GM13977 (cell line): ENCODE results near the gene DBNDD1.
"Not testable (repeated sequence)": the region's sequence is repeated elsewhere in the genome, so short reads cannot be mapped to it uniquely, and the experiment has no call there.

Experiments
- DNase-seq: peaks from one replicate; pipeline ENCODE4 v3.0.0; 2012; ENCODE audit warnings: low spot score
- in situ Hi-C: fragments of 300-500 bp; cut with MboI; formaldehyde crosslinking; loops from one replicate; pipeline ENCODE4 v1.12.0; 2022; ENCODE audit warnings: low sequenced_read_pairs, low pct_unique_long_range_greater_than_20kb, mixed read lengths, inconsistent platforms; ENCODE audit not compliant: unreplicated experiment
- TF ChIP-seq, protein P1 (sequence below): IDR thresholded peaks from 2 replicates; pipeline ENCODE4 v1.5.1; 2012; ENCODE audit warnings: mild to moderate bottlenecking, control low read depth; ENCODE audit not compliant: insufficient read depth; ENCODE audit errors: extremely low read depth, missing control alignments

Gene DBNDD1

DNA sequence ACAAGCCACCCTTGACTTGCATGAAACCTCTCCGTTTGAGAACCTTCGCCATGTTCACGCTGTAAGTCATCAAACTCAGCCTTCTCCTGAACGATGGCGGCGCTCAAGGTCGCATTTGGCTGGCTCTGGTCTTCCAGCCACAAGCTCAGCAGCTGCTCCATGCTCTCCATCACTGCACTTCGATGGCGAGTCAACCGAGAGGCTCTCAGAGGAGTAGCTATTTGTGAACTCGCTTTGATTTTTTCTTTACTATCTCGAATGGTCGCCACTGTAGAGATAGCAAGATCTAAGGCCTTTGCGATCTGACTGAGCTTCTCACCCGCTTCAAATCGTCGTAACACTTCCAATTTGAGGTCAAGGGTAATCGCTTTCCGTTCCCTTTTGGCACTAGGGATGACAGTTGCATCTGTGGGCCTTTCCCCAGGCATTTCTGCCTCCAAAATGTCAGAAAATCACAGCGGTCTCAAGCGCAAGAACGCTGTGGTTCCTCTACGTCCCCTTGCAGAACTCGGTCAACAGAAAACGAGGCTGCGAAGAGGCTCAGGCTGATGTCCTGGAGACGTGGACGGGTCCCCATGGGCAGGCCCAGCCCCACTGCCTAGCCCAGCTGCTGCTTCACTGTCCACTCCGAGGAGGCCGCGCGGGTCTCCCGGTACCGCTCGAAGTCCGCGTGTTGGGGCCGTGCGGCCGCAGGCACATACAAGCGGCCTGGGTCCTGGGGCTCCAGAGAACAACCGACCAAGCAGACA, 47.6 kb downstream of the DBNDD1 start:
- no peak for DNase-seq
- in situ Hi-C loops: no loop called here
- TF ChIP-seq, protein P1, sequence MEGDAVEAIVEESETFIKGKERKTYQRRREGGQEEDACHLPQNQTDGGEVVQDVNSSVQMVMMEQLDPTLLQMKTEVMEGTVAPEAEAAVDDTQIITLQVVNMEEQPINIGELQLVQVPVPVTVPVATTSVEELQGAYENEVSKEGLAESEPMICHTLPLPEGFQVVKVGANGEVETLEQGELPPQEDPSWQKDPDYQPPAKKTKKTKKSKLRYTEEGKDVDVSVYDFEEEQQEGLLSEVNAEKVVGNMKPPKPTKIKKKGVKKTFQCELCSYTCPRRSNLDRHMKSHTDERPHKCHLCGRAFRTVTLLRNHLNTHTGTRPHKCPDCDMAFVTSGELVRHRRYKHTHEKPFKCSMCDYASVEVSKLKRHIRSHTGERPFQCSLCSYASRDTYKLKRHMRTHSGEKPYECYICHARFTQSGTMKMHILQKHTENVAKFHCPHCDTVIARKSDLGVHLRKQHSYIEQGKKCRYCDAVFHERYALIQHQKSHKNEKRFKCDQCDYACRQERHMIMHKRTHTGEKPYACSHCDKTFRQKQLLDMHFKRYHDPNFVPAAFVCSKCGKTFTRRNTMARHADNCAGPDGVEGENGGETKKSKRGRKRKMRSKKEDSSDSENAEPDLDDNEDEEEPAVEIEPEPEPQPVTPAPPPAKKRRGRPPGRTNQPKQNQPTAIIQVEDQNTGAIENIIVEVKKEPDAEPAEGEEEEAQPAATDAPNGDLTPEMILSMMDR: no peak

DNA sequence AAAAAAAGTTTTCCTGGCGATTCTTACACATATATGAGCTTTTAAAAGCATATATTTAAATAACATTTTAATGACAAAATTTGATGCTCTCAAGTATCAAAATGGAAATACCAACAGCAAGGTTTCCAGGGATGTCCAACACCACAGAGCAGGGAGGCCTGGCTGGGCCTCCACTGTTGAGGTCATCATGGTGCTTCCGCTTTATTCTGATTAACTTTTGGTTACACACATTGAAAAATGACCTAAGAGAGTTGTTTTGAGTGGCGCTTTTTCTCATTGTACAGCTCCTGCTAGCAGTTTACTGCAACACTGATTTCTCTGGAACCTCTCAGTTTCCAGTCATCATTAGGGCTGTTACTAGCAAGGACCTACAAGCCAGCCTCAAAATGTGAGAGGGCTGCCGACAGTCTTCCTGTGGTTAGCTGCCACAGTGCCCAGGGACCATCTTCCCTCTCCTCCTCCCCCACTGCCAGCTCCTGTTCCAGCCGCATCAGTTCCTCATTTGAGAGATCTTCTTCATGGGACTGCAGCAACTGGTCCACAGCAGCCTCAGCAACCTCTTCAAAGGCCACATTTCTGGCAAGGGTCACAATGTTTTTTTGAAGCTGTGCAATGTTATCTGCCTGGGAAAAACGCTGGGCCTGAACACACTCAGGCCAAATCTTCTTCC, 49.4 kb downstream of the DBNDD1 start:
- no peak for DNase-seq
- TF ChIP-seq, protein P1: no peak
- in situ Hi-C loops: no loop called here

DNA sequence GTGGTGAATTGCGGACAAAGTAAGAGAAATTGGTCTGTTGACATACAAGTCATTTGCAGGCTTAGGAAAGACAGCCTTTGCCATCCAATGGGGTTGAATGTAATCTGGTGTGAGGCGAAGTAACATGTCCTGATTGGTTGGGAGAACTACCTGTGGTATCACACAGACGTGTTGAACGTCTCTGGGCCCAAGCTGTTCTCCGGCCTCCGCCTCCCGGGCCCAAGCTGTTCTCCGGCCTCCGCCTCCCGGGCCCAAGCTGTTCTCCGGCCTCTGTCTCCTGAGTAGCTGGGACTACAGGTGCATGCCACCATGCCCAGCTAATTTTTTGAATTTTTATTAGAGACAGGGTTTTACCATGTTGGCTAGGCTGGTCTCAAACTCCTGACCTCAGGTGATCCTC, 51.2 kb downstream of the DBNDD1 start:
- DNase-seq, in situ Hi-C loops: not testable (repeated sequence)

DNA sequence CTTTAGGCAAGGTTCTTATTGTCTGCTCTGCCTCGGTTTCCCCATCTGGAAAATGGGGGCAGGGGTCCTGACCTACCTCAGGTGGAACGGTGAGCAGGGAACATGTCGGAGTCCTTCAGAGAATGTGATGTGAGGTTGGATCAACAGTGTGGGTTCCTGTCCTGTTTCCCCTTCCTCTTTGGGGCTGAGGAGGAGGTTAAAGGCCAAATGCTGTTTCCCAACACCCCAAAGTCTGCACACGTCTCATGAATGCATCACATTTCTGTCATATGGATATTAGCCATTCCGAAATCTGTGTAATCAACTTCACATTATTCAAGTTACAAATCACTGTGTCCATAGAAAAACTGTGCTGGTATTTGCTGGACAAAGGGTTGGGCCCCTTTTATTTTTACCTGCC, 51.8 kb downstream of the DBNDD1 start:
- in situ Hi-C loops, DNase-seq: not testable (repeated sequence)

DNA sequence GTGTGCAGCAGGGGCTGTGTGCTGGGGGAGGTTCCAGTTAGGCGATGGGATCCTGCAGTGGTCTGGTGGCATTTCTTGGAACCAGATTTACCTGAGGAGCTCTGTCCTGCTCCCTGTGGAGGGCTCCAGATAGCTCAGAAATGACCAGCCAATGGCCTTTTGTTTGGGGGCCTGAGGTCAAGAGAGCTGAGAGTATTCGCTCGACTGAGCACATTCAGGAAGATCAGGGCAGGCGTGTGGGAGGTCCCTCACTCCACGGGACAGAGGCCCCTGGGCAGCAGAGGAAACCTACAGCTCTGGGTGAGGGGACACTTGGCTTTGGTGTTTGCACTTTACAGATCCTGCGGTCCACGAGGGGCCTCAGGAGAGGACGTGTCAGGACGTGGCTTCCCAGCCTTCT, 52.5 kb downstream of the DBNDD1 start:
- DNase-seq: no peak
- in situ Hi-C loops: no loop called here
- TF ChIP-seq, protein P1: no peak

DNA sequence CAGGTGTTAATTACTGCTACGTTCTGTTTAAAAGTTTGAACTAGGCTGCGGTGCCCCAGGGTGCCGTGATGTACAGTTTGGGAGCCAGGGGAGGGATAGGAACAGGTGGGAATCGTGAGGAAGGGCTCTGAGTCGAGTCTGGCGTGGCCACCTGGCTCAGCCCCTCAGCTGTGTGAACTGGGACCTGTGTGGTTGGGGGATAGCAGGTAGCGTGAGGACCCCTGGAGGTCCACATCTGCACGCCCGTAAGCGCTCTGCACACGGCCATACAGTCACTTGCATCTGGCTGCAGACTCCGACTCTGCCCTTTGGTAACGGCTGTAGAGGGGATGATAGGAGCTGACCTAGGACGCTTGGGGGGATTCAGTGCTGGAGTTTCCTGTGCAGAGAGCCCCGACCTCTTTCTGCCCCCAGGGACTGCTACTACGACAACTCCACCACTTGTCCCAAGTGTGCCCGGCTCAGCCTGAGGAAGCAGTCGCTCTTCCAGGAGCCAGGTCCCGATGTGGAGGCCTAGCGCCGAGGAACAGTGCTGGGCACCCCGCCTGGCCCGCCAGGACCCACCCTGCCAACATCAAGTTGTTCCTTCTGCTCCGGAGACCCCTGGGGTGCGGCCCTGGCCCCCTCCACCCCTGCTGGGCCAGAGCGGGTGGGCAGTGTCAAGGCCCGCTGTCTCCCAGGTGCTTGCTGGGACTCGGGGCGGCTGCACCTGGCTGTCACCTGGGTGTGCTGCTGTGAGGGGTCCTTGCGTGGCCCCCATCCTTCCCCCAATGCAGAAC, 53.6 kb downstream of the DBNDD1 start:
- no peak for DNase-seq
- in situ Hi-C loops: no loop called here
- TF ChIP-seq, protein P1: no peak

DNA sequence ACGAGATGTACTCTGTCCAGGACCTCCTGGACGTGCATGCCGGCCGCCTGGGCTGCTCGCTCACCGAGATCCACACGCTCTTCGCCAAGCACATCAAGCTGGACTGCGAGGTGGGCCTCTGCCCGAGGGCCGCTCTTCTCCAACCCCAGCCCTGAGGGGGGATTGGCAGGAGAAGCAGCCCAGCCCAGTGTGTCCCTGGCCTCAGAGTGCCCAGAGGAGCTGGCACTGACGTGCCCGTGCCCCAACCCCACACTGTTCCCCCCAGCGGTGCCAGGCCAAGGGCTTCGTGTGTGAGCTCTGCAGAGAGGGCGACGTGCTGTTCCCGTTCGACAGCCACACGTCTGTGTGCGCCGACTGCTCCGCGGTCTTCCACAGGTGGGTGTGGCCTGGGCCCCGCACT, 55.1 kb downstream of the DBNDD1 start:
- no peak for DNase-seq
- TF ChIP-seq, protein P1: no peak
- in situ Hi-C loops: no loop called here
